CD4-positive, CD25-positive, alpha-beta regulatory T cell (primary cell): ENCODE data around the gene NCMAP. TPM values are rescaled to one million over a fixed set of nuclear protein-coding genes. Genes with fewer than 3 reads are reported as not detected.
A peak's percentile ranks its signal among the peaks of the same experiment; 100 is the strongest.

Experiments
- ATAC-seq, 2 donors: fragments of 150-1000 bp; cut with Tn5 transposase; one replicate each; pipeline ENCODE4 v1.10.0; 2021; ENCODE audit warnings: low read depth in 2 of 2, moderate number of reproducible peaks in 2 of 2, moderate library complexity in 1 of 2
- DNase-seq, 3 donors: peaks; one replicate each; pipeline versions ENCODE4 v3.0.0 to v3.0.0-alpha.2; 2012 to 2022; ENCODE audit warnings: mixed read lengths in 1 of 3
- H3K27ac ChIP-seq: one replicate; pipeline ENCODE4 v1.7.0; 2013; ENCODE audit warnings: mild to moderate bottlenecking, low read length; ENCODE audit not compliant: insufficient read depth, poor library complexity, severe bottlenecking
- H3K27me3 ChIP-seq: one replicate; pipeline ENCODE4 v1.7.0; 2013; ENCODE audit warnings: low read length; ENCODE audit not compliant: control insufficient read depth, insufficient read depth
- H3K36me3 ChIP-seq: one replicate; pipeline ENCODE4 v1.7.0; 2013; ENCODE audit warnings: mild to moderate bottlenecking, low read length, moderate library complexity; ENCODE audit not compliant: control insufficient read depth, insufficient read depth
- H3K4me1 ChIP-seq: 2 replicates; pipeline ENCODE4 v1.7.0; 2013; ENCODE audit warnings: mild to moderate bottlenecking, low read length; ENCODE audit not compliant: insufficient read depth, control insufficient read depth, poor library complexity, severe bottlenecking
- H3K4me3 ChIP-seq: one replicate; pipeline ENCODE4 v1.7.0; 2013; ENCODE audit warnings: low read depth, mild to moderate bottlenecking, low read length, moderate library complexity
- H3K9me3 ChIP-seq, 2 experiments: 1 replicate in 1 of 2; 2 replicates in 1 of 2; pipeline ENCODE4 v1.7.0; 2013; ENCODE audit warnings: low read length in 2 of 2, mild to moderate bottlenecking in 1 of 2, moderate library complexity in 1 of 2; ENCODE audit not compliant: control insufficient read depth in 2 of 2
- H3K27ac Mint-ChIP-seq, 3 donors: one replicate each; pipeline ENCODE4 v1.8.0; 2020 to 2022; ENCODE audit warnings: mild to moderate bottlenecking in 3 of 3, mixed read lengths in 3 of 3, moderate library complexity in 2 of 3
- H3K27me3 Mint-ChIP-seq: one replicate; pipeline ENCODE4 v1.8.0; 2022; ENCODE audit warnings: mild to moderate bottlenecking, mixed read lengths
- H3K36me3 Mint-ChIP-seq: one replicate; pipeline ENCODE4 v1.8.0; 2020; ENCODE audit warnings: mixed read lengths
- H3K4me1 Mint-ChIP-seq, 4 donors: one replicate each; pipeline ENCODE4 v1.8.0; 2020 to 2022; ENCODE audit warnings: mixed read lengths in 4 of 4, mild to moderate bottlenecking in 1 of 4
- H3K4me3 Mint-ChIP-seq, 4 donors: one replicate each; pipeline ENCODE4 v1.8.0; 2020 to 2022; ENCODE audit warnings: mild to moderate bottlenecking in 4 of 4, mixed read lengths in 4 of 4, moderate library complexity in 3 of 4
- H3K9me3 Mint-ChIP-seq, 7 donors: one replicate each; pipeline ENCODE4 v1.8.0; 2020 to 2022; ENCODE audit warnings: mixed read lengths in 7 of 7, mild to moderate bottlenecking in 3 of 7, moderate library complexity in 2 of 7
- polyA plus RNA-seq, 4 donors: library from polyadenylated mRNA; unstranded; fragments of 300-500 nt; fragmentation: Illumina TruSeq; gene quantifications; one replicate each; pipeline ENCODE4 v1.2.3, GENCODE V29; 2021
- total RNA-seq: library from RNA; stranded (reverse); gene quantifications from one replicate; pipeline ENCODE4 v1.2.3, GENCODE V29; 2022

The NCMAP gene
- total and polyA plus RNA-seq, 5 donors from 2014 or later, result 0.34 TPM; not detected in 4

GRCh38 chr1:24644100-24644384 lies 88.2 kb downstream of the NCMAP start:
- Histone ChIP-seq H3K4me1 (peaks cover 32% of the 10 kb centered on the region), H3K9me3 (no peaks in the 10 kb centered on the region), H3K36me3 (peaks cover 32% of the 10 kb centered on the region), H3K4me3 (peak overlapping the region; percentile 86), H3K27ac (peak overlapping the region; percentile 94), H3K27me3 (no peaks in the 10 kb centered on the region)
- H3K36me3 Mint-ChIP-seq, result peaks cover 19% of the 10 kb centered on the region
- H3K27ac Mint-ChIP-seq, result peak overlapping the region; percentile 26 to 97 (median 92)
- H3K27me3 Mint-ChIP-seq, result no peaks in the 10 kb centered on the region
- no peaks in the 10 kb centered on the region for H3K9me3 Mint-ChIP-seq
- peak overlapping the region; percentile 94 to 98 (median 96) for H3K4me3 Mint-ChIP-seq
- H3K4me1 Mint-ChIP-seq, result peaks cover 39 to 62% (median 53%) of the 10 kb centered on the region in 4 donors
- DNase-seq, result peak in 1 of 3 donors; percentile 33
- no peak for ATAC-seq

GRCh38 chr1:24648919-24649318 lies 93.0 kb downstream of the NCMAP start:
- peaks cover 81% of the 10 kb centered on the region for H3K36me3 ChIP-seq
- peaks cover 59% of the 10 kb centered on the region for H3K36me3 Mint-ChIP-seq
- H3K9me3 ChIP-seq, result no peaks in the 10 kb centered on the region
- H3K4me1 ChIP-seq, result peaks cover 18% of the 10 kb centered on the region
- ATAC-seq (no peak), DNase-seq (no peak)
- H3K4me1 Mint-ChIP-seq, result peaks cover 41 to 58% (median 46%) of the 10 kb centered on the region in 4 donors
- no peaks in the 10 kb centered on the region for H3K9me3 Mint-ChIP-seq
- H3K4me3 ChIP-seq, result no peak overlapping the region
- peak overlapping the region in 2 of 4 donors; percentile 9 to 35 for H3K4me3 Mint-ChIP-seq
- H3K27me3 ChIP-seq, result no peaks in the 10 kb centered on the region
- H3K27ac ChIP-seq, result no peak overlapping the region
- peak overlapping the region in 1 of 3 donors; percentile 55 for H3K27ac Mint-ChIP-seq
- no peaks in the 10 kb centered on the region for H3K27me3 Mint-ChIP-seq

GRCh38 chr1:24652382-24652781 lies 96.5 kb downstream of the NCMAP start:
- Histone ChIP-seq H3K4me1 (no peaks in the 10 kb centered on the region), H3K36me3 (peaks cover 100% of the 10 kb centered on the region), H3K4me3 (no peak overlapping the region), H3K9me3 (no peaks in the 10 kb centered on the region), H3K27ac (no peak overlapping the region), H3K27me3 (no peaks in the 10 kb centered on the region)
- H3K27me3 Mint-ChIP-seq, result no peaks in the 10 kb centered on the region
- peaks cover 75% of the 10 kb centered on the region for H3K36me3 Mint-ChIP-seq
- H3K4me3 Mint-ChIP-seq, result no peak overlapping the region
- DNase-seq (no peak), ATAC-seq (no peak)
- peak overlapping the region in 1 of 3 donors; percentile 43 for H3K27ac Mint-ChIP-seq
- H3K4me1 Mint-ChIP-seq, result peaks cover 29 to 47% (median 32%) of the 10 kb centered on the region in 4 donors
- no peaks in the 10 kb centered on the region for H3K9me3 Mint-ChIP-seq

GRCh38 chr1:24654010-24654409 lies 98.1 kb downstream of the NCMAP start:
- Mint-ChIP-seq H3K27ac (peak overlapping the region in 1 of 3 donors; percentile 12), H3K27me3 (no peaks in the 10 kb centered on the region), H3K4me3 (no peak overlapping the region), H3K4me1 (peaks cover 29 to 41% (median 33%) of the 10 kb centered on the region in 4 donors), H3K36me3 (peaks cover 71% of the 10 kb centered on the region), H3K9me3 (no peaks in the 10 kb centered on the region)
- Histone ChIP-seq H3K27ac (no peak overlapping the region), H3K27me3 (no peaks in the 10 kb centered on the region), H3K4me3 (no peak overlapping the region), H3K4me1 (no peaks in the 10 kb centered on the region), H3K36me3 (peaks cover 98% of the 10 kb centered on the region), H3K9me3 (no peaks in the 10 kb centered on the region)
- DNase-seq (no peak), ATAC-seq (no peak)

- H3K36me3 Mint-ChIP-seq, result peaks cover 62% of the 10 kb centered on the region
- Histone ChIP-seq H3K27me3 (no peaks in the 10 kb centered on the region), H3K27ac (no peak overlapping the region), H3K9me3 (no peaks in the 10 kb centered on the region), H3K4me3 (no peak overlapping the region), H3K36me3 (peaks cover 98% of the 10 kb centered on the region), H3K4me1 (no peaks in the 10 kb centered on the region)
- DNase-seq (no peak), ATAC-seq (no peak)
- no peaks in the 10 kb centered on the region for H3K27me3 Mint-ChIP-seq
- no peak overlapping the region for H3K4me3 Mint-ChIP-seq
- H3K9me3 Mint-ChIP-seq, result no peaks in the 10 kb centered on the region
- peak overlapping the region in 1 of 3 donors; percentile 81 for H3K27ac Mint-ChIP-seq
- H3K4me1 Mint-ChIP-seq, result peaks cover 31 to 39% (median 33%) of the 10 kb centered on the region in 4 donors
Observed at GRCh38 chr1:24656046-24656445, 100.2 kb downstream of the NCMAP start.

GRCh38 chr1:24657781-24658180 lies 101.9 kb downstream of the NCMAP start:
- DNase-seq (no peak), ATAC-seq (no peak)
- H3K4me1 Mint-ChIP-seq, result peaks cover 28 to 38% (median 32%) of the 10 kb centered on the region in 4 donors
- H3K9me3 Mint-ChIP-seq, result no peaks in the 10 kb centered on the region
- H3K9me3 ChIP-seq, result no peaks in the 10 kb centered on the region
- no peaks in the 10 kb centered on the region for H3K27me3 Mint-ChIP-seq
- no peak overlapping the region for H3K27ac ChIP-seq
- no peak overlapping the region for H3K4me3 ChIP-seq
- peaks cover 98% of the 10 kb centered on the region for H3K36me3 ChIP-seq
- H3K4me1 ChIP-seq, result no peaks in the 10 kb centered on the region
- no peaks in the 10 kb centered on the region for H3K27me3 ChIP-seq
- peak overlapping the region in 1 of 3 donors; percentile 3 for H3K27ac Mint-ChIP-seq
- H3K4me3 Mint-ChIP-seq, result no peak overlapping the region
- peaks cover 54% of the 10 kb centered on the region for H3K36me3 Mint-ChIP-seq

Other genes starting within 250 kb of the NCMAP start
- gene GRHL3, start 236.7 kb upstream of the NCMAP start, total RNA-seq, result not detected
- not detected for gene GRHL3, start 236.7 kb upstream of the NCMAP start, polyA plus RNA-seq
- 3.4 TPM for gene STPG1, start 142.3 kb upstream of the NCMAP start, total RNA-seq
- gene STPG1, start 142.3 kb upstream of the NCMAP start, polyA plus RNA-seq, result 1 to 10 TPM; 1.1 to 5.3 (median 2.7) TPM
- gene NIPAL3, start 140.3 kb upstream of the NCMAP start, total RNA-seq, result 57.0 TPM
- 10 to 100 TPM; 62.1 to 70.2 (median 65.2) TPM for gene NIPAL3, start 140.3 kb upstream of the NCMAP start, polyA plus RNA-seq
- gene RCAN3, start 53.3 kb upstream of the NCMAP start, total RNA-seq, result 172 TPM
- 100 to 1,000 TPM; 126 to 146 (median 133) TPM for gene RCAN3, start 53.3 kb upstream of the NCMAP start, polyA plus RNA-seq
- gene SRRM1, start 87.2 kb downstream of the NCMAP start, total RNA-seq, result 284 TPM
- 100 to 1,000 TPM in 1 of 4 donors, 10 to 100 TPM in 3; 85.5 to 120 (median 91.6) TPM for gene SRRM1, start 87.2 kb downstream of the NCMAP start, polyA plus RNA-seq
- gene CLIC4, start 189.4 kb downstream of the NCMAP start, total RNA-seq, result 2.1 TPM
- gene CLIC4, start 189.4 kb downstream of the NCMAP start, polyA plus RNA-seq, result 1 to 10 TPM in 1 of 4 donors, under 1 TPM in 3; 0.08 to 2.1 (median 0.53) TPM